GM12864 (cell line): ENCODE measurements around the gene ANXA10.
"Not testable (repeated sequence)": the region's sequence is repeated elsewhere in the genome, so short reads cannot be mapped to it uniquely, and the experiment has no call there.

ENCODE experiments used
- DNase-seq: peaks from one replicate; pipeline ENCODE4 v3.0.0-alpha.2; 2011; ENCODE audit warnings: low read depth
- H3K4me3 ChIP-seq: 2 replicates; pipeline ENCODE4 v1.5.1; 2011; ENCODE audit warnings: mild to moderate bottlenecking, low read depth, low read length, control low read depth
- TF ChIP-seq, protein P1 (sequence below): IDR thresholded peaks from 2 replicates; pipeline ENCODE4 v1.5.1; 2011; ENCODE audit warnings: low read depth, mild to moderate bottlenecking, moderate library complexity, low read length, control low read depth, inconsistent platforms; ENCODE audit errors: missing control alignments

ANXA10 gene

DNA sequence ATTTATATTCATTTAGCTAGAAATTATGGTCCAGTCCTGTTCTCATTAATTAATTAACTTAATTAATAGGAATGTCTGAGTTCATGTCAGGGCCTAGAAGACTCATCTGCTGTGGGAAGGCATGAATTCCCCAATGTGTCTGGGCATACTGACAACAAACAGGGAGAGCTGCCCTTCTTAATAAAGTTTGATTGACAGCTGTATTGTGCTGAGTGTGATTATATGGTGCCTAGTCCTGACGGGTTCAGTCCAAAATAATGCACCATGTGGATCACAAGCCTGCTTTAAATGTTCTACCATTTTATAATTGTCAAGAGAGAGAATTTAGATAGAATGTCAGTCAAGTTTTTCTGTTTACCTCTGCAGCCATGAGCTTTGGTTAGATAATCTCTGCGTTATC is 34.6 kb downstream of the ANXA10 start:
- DNase-seq, result no peak
- TF ChIP-seq, protein P1, sequence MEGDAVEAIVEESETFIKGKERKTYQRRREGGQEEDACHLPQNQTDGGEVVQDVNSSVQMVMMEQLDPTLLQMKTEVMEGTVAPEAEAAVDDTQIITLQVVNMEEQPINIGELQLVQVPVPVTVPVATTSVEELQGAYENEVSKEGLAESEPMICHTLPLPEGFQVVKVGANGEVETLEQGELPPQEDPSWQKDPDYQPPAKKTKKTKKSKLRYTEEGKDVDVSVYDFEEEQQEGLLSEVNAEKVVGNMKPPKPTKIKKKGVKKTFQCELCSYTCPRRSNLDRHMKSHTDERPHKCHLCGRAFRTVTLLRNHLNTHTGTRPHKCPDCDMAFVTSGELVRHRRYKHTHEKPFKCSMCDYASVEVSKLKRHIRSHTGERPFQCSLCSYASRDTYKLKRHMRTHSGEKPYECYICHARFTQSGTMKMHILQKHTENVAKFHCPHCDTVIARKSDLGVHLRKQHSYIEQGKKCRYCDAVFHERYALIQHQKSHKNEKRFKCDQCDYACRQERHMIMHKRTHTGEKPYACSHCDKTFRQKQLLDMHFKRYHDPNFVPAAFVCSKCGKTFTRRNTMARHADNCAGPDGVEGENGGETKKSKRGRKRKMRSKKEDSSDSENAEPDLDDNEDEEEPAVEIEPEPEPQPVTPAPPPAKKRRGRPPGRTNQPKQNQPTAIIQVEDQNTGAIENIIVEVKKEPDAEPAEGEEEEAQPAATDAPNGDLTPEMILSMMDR, result no peak
- H3K4me3 ChIP-seq, result no peak overlapping the region

GRCh38 chr4:168128601-168129000 is 36.3 kb downstream of the ANXA10 start:
- H3K4me3 ChIP-seq, result no peak overlapping the region
- TF ChIP-seq, protein P1, result no peak
- DNase-seq, result no peak

- no peak overlapping the region for H3K4me3 ChIP-seq
- TF ChIP-seq, protein P1, result no peak
Observed at GRCh38 chr4:168129046-168129772, 36.9 kb downstream of the ANXA10 start.

GRCh38 chr4:168129802-168130201 is 37.5 kb downstream of the ANXA10 start:
- no peak for DNase-seq
- TF ChIP-seq, protein P1, result no peak
- no peak overlapping the region for H3K4me3 ChIP-seq

More at GRCh38 chr4:168129046-168129772, 36.9 kb downstream of the ANXA10 start:
- no peak for DNase-seq

DNA sequence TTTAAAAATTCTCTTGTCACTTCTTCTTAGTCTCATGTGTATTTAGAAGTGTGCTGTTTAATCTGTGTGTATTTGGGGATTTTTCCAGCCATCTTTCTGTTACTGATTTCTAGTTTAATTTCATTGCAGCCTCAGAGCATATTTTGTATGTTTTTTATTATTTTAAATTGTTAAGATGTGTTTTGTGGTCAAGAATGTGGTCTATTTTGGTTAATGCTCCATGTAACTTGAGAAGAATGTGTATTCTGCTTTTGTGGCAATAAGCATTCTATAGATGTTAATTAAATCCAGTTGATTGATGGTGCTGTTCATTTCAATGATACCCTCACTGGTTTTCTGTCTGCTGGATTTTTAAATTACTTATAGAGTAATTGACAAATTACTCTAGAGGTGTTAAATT is 38.9 kb downstream of the ANXA10 start:
- TF ChIP-seq, protein P1, result no peak
- H3K4me3 ChIP-seq, result no peak overlapping the region
- no peak for DNase-seq

DNA sequence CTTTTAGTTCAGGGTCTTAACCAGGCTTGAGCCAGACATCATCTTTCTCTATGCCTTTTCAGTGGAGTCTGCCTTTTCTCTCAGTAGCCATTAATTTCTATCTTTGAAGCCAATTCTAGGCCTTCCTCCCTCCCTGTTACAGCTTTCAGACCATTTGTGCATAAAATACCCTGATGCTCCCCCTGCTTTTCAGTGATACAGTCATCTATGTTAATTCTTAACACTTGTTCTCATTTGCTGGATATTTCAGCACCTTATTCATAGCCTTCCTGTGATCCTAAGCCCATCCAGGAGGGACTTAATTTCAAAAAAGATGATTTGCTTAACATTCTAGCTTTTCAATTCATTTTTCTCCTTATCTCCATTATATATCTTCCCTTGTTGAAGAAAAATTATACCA is 42.3 kb downstream of the ANXA10 start:
- DNase-seq, result no peak
- TF ChIP-seq, protein P1, result no peak

GRCh38 chr4:168135860-168136259 is 43.5 kb downstream of the ANXA10 start:
- not testable (repeated sequence) for H3K4me3 ChIP-seq, DNase-seq

More for the DNA sequence above, 42.3 kb downstream of the ANXA10 start:
- H3K4me3 ChIP-seq, result no peak overlapping the region

DNA sequence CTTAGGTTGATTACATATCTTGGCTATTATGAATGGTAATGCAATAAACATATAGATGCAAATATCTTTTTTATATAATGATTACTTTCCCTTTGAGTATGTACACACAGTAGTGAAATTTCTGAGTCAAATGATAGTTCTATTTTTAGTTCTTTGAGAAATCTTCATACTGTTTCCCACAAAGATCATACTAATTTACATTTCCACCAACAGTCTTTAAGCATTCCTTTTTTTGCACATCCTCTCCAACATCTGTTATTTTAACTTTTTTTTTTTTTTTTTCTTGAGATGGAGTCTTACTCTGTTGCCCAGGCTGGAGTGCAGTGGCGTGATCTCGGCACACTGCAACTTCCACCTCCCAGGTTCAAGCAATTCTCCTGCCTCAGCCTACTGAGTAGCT is 45.4 kb downstream of the ANXA10 start:
- DNase-seq, H3K4me3 ChIP-seq: not testable (repeated sequence)
